Measurements from ENCODE around the gene KRTAP4-8.
"Not testable (repeated sequence)": the region's sequence is repeated elsewhere in the genome, so short reads cannot be mapped to it uniquely, and the experiment has no call there.

DNA sequence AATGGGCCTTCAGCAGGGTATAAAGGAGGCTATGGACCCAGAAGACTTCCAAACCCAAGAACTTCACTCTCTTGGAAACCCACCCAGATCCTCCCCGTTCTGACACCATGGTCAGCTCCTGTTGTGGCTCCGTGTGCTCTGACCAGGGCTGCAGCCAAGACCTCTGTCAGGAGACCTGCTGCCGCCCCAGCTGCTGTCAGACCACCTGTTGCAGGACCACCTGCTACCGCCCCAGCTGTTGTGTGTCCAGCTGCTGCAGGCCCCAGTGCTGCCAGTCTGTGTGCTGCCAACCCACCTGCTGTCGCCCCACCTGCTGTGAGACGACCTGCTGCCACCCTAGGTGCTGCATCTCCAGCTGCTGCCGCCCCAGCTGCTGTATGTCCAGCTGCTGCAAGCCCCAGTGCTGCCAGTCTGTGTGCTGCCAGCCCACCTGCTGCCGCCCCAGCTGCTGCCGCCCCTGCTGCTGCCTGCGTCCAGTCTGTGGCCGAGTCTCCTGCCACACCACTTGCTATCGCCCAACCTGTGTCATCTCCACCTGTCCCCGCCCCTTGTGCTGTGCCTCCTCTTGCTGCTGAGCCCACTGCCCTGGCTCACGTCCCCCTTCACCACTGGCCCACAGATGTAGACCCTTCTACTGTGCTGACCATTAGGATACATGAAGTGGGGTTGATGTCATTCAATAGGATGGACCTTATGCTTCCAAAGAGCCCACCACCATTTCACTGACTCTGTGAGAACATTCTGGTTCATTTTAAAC lies 13.7 kb downstream of the KRTAP4-8 start, which contains the start of gene KRTAP4-7:
- TF ChIP-seq, protein P1, sequence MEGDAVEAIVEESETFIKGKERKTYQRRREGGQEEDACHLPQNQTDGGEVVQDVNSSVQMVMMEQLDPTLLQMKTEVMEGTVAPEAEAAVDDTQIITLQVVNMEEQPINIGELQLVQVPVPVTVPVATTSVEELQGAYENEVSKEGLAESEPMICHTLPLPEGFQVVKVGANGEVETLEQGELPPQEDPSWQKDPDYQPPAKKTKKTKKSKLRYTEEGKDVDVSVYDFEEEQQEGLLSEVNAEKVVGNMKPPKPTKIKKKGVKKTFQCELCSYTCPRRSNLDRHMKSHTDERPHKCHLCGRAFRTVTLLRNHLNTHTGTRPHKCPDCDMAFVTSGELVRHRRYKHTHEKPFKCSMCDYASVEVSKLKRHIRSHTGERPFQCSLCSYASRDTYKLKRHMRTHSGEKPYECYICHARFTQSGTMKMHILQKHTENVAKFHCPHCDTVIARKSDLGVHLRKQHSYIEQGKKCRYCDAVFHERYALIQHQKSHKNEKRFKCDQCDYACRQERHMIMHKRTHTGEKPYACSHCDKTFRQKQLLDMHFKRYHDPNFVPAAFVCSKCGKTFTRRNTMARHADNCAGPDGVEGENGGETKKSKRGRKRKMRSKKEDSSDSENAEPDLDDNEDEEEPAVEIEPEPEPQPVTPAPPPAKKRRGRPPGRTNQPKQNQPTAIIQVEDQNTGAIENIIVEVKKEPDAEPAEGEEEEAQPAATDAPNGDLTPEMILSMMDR (IDR thresholded peaks at IDR 0.05), result not testable (repeated sequence)
- not testable (repeated sequence) for TF ChIP-seq EP300, POLR2A (IDR thresholded peaks at IDR 0.05)
